Metanephros (tissue), 1 donor: Measurements from ENCODE around the gene OTUD7B. TPM values are rescaled to one million over a fixed set of nuclear protein-coding genes. Genes with fewer than 3 reads are reported as not detected.

Experiments used
- total RNA-seq: library from RNA; depleted of rRNA; stranded (reverse); fragments of >200 nt; gene quantifications from one replicate; pipeline ENCODE4 v1.2.3, GENCODE V29; 2014

Gene OTUD7B
- total RNA-seq, result 21.4 TPM

DNA sequence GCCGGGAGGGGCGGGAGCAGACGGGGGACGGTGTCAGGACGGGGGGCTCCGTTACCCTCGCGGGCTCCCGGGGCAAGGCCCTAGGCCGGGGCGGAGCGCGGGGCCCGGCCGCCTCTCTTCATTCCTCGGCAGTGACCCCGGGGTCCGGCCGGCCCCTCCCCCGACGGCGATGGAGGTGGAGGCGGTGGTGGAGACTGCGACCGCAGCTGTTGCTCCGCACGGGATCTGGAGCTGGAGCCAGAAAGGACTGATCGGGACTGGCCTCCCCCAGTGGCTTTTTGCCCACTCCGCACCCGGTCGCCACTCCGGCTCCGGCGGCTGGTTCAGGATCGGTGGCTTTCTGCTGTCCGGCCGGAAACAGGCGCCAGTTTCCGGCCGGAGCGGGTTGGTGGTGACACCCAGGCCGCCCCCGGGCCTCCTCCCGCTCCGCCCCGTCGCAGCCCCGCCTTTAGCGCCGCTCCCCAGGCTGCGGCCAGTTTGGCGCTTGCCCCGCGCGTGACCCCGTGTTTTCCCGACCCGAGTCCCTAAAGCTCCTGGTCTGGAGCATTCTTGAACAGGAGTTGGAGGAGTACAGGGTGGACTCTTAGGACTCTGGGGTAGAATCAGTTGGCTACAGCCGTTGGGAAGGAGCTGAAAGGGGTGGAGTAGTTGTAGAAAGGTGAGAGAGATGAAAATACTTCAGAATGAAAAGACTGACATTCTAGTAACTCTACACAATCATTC lies at the start of gene OTUD7B:
OTUD7B (minus strand) TSS at position 334 of the 723 bp plus-strand sequence. CDS start 33,216 bp downstream, outside the sequence.

DNA sequence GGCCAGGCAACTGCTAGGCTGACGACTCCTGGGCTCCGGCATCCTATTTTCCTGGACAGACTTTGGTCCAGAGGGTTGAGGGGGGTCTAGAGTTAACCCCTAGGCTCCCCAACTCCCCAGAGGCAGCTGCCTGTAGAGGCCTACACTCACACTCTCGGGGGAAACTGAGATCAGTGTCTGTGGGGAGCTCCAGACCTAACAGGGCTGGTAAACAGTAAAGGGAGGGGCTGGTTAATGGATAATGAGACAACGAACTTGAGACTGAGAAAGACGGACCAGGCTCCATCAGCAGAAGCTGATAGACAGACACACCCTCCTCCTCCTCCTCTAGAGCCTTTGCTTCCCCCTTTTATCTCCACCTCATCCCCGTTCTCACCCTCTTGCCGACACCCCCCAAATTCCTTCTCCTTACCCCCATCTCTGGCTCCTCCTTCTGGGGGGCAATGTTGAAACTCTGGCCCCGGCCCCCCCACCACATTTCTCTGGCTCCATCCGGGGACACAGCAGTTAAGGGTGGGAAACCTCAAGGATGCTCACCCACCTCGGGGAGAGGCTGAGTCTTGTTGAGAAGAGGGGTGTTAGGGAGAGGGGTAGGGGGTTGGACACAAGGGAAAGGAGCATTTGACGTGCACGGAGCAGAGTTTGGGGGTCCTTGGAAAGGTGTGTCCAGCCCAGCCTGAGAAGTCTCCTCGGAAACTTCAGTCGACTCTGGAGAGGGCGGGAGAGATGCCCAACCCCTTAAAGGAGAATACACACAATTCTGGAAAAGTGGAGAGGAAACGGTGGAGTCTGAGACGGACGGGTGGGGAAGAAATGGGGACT lies 74.1 kb downstream of the OTUD7B start, which contains the start of gene MTMR11:
MTMR11 (minus strand) TSS at position 710 of the 822 bp plus-strand sequence; CDS start at position 478, 232 bp downstream.

DNA sequence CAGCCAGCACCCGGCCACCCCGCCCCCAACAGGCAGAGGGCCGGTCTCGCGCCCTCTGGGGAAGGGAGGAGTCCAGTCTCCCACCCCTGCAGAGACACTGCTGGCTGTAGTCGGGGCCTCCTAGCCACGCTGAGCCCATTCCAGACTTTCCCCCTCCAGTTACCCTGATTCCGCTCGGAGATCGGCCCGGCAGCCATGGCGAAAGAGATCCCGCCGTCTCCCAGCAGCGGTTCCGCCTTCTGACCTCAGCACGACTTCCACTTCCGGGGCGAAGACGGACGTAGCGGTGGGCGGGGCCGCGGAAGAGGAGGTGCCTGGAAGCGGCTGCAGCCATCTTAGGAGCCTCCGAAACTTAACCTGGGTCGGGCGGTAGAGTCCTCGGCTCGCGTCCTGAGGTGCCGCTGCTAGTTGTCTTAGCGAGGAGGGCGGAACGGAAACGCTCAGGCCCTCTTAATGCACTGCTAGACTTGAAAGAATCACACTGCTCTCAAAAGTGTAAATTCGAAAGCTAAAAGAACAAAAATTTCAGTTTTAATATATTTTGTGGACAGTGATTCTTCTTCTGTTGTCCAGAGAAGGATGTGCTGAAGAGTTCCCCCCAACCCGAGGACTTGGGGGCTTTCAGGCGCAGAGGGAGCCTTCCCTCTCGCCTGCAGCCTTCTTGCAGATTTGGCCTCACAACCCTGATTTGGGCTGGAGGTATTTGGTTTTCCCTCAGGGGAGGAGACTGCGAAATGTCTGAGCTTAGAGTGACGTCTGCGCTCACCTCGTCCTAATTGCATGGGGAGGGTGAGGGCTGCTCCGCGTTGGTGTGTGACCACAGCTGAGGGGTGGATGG lies 82.7 kb downstream of the OTUD7B start, which contains the start of gene SF3B4:
SF3B4 (minus strand) TSS at position 241 of the 838 bp plus-strand sequence; CDS start at position 197, 44 bp downstream.

DNA sequence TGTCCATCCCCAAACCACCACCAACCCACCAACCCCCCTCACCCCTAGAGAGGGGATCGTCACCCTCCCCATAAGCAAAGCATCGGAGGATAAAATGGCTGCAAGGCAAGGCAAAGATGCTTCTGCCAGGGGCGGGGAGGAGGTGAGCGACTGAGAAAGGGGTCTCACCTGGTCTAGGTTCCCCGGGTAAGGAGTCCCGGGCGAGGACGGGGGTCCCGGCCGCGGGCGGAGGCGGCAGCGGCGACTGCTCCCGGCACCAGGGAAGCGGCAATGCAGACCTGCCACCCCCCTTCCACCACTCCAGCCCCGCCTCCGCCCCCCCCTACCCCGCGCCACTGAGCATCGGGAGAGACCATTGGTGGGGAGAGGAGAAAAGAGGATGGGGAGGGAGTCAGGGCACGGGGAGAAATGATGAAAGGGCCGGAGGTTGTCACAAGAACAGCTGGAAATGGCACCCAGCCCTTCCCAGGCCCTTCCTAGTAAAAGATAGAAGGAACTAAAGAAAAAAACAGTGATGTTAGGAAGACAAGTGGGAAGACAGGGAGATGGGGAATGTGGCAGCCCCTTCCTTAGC lies 92.9 kb downstream of the OTUD7B start, which contains the start of gene SV2A:
SV2A (minus strand) TSS at position 274 of the 574 bp plus-strand sequence. CDS start 4,004 bp downstream, outside the sequence.

DNA sequence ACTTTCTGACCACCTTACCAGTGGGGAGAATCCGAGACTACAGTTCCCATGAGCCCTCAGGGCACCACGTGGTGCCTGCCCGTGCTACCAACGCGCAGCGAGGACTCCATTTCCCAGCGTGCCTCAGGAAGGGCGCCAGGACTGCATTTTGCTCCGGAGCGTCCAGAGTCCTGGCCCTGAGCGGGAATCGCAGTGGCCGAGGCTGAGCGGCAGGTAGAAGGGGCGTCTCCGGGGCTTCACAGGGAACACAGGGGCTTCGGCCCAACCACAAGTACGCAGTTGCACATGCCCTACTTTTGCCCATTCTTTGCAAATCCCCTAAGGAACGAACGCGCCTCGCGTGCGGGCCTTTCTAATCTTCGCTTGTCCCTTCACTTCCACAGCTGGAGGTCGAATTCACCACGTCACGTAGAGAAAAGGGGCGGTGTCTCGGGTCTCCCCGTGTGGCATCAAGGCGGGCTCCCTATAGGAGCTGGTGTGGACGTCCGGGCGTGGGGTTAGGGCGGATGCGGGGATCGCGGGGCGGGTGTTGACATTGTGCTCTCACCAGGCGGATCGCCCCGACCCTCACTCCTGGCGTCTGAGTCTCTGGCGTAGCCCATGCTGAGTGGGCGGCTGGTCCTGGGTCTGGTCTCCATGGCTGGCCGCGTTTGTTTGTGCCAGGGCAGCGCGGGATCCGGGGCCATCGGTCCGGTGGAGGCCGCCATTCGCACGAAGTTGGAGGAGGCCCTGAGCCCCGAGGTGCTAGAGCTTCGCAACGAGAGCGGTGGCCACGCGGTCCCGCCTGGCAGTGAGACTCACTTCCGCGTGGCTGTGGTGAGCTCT lies 110.9 kb downstream of the OTUD7B start, which contains the start of gene BOLA1:
BOLA1 (plus strand) TSS at position 109 of the 825 bp plus-strand sequence; CDS start at position 601, 492 bp downstream.

Other genes with a start within 250 kb of the OTUD7B start
- 6.2 TPM for gene FCGR1A, start 228.0 kb downstream of the OTUD7B start, total RNA-seq
- gene BOLA1, start 111.2 kb downstream of the OTUD7B start, total RNA-seq, result 18.1 TPM
- 6.2 TPM for gene SV2A, start 92.9 kb downstream of the OTUD7B start, total RNA-seq
- gene SF3B4, start 82.9 kb downstream of the OTUD7B start, total RNA-seq, result 13.1 TPM
- gene MTMR11, start 73.8 kb downstream of the OTUD7B start, total RNA-seq, result 22.9 TPM
- 46.2 TPM for gene VPS45, start 57.0 kb upstream of the OTUD7B start, total RNA-seq
- gene PLEKHO1, start 139.2 kb upstream of the OTUD7B start, total RNA-seq, result 44.3 TPM
- gene ANP32E, start 225.4 kb upstream of the OTUD7B start, total RNA-seq, result 34.7 TPM
- gene CA14, start 247.0 kb upstream of the OTUD7B start, total RNA-seq, result 2.3 TPM